NCI-H1105 treated with DMSO at 0.1 percent for 48 hours (cell line): ENCODE results near the gene DLD.
"Not testable (repeated sequence)": the region's sequence is repeated elsewhere in the genome, so short reads cannot be mapped to it uniquely, and the experiment has no call there.

Source experiments
- DNase-seq: peaks from one replicate; lab custom pipeline; 2025; lab: John Stamatoyannopoulos, UW

DLD gene

GRCh38 chr7:107874605-107875446 is 16.2 kb upstream of the DLD start:
- peak; percentile 75 for DNase-seq

GRCh38 chr7:107876916-107877315 is 14.1 kb upstream of the DLD start:
- no peak for DNase-seq

- no peak for DNase-seq
These were observed 13.1 kb upstream of the DLD start for GRCh38 chr7:107877731-107878382.

- no peak for DNase-seq
These were observed 12.3 kb upstream of the DLD start for GRCh38 chr7:107878636-107879035.

DNA sequence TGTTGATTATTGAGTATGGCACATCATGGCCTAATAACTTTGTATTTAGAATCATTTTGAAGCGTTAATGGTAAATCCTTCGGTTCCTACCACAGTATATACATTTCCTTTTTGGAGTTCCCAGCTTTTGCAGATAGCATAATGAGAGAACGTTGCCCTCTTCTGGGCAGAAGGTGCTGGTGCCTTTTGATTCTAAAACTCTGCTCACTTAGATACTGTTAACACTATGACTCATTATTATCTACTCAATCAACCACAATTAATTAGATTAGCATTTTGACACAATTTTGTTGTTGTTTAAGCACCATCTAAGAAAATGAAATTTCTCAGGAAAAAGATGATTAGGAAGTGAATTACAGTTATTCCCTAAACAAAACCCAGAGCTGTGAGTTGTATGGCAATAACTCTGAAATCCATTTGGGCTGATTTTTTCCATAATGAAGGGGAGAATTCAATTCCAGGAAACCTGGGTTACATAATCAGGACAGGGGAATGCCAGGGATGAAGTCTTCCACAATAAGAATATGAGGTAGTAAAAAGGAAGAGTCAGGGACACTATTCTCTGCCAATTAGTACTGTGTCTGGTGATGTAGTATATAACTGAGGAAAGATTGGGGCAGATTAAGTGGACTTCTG is 11.5 kb upstream of the DLD start:
- DNase-seq, result peak; percentile 75

- no peak for DNase-seq
These were observed 8.2 kb upstream of the DLD start for GRCh38 chr7:107882766-107883165.

DNA sequence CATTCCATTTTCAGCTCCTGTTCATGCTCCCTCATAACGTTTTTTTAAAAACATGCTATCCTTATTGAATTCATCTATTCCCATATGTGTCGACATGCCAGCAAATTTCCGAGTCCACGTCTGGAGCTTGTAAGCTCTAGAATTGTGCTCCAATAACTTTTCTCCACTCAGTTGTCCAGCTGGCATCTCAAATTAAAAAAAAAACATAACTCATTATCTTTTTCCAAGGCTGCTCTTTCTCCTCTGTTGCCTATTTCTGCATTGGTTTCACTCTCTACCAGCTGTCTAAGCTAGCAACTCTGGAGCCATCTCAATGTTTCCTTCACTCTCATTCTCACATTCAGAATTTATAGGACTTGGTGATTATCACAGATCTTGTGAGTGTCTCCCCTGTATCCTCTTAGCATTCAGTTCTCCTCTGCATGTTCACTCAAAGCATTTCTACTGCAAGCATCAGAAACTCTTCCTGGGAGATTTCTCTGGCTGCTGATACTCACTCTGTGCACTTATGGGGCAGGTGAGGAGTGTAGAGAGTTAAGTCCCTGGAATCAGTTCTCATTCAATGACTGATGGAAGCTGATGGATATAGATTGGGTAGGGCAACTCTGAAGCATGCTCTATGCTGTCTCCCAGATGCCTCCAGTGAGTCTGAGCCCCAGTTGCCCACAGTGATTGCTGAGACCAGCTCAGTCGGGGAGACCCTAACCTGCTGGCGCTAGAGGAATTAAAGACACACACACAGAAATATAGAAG is 6.7 kb upstream of the DLD start:
- DNase-seq, result no peak

DNA sequence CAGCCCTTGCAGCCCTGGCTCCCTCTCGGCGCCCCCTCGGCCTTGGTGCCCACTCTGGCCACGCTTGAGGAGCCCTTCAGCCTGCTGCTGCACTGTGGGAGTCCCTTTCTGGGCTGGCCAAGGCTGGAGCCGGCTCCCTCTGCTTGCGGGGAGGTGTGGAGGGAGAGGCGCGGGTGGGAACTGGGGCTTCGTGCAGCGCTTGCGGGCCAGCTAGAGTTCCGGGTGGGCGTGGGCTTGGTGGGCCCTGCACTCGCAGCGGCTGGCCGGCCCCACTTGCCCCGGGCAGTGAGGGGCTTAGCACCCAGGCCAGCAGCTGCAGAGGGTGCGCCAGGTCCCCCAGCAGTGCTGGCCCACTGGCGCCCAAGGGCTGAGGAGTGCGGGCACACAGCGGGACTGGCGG is 3.2 kb upstream of the DLD start:
- DNase-seq, result not testable (repeated sequence)

DNA sequence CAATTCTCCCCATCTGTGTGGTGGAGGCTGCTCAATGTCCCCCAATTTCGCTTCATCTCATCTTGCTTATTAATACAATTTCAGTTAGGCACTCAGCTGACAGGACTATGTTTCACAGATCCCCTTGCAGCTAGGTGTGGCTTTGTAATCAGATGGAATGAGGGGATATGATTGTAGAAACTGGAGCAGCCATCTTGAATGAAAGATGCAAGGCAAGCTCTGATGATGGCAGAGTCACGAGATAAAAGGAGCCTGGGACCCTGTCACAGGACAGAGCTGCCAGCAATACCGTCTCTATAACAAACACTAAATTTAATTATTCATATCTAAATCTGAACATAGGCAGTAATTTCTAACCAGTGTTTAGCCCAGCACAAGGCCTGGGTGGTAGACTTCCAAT is 991 bp upstream of the DLD start:
- DNase-seq, result no peak

- DNase-seq, result peak; percentile 74
These were observed 456 bp upstream of the DLD start for GRCh38 chr7:107890493-107890961.

DNA sequence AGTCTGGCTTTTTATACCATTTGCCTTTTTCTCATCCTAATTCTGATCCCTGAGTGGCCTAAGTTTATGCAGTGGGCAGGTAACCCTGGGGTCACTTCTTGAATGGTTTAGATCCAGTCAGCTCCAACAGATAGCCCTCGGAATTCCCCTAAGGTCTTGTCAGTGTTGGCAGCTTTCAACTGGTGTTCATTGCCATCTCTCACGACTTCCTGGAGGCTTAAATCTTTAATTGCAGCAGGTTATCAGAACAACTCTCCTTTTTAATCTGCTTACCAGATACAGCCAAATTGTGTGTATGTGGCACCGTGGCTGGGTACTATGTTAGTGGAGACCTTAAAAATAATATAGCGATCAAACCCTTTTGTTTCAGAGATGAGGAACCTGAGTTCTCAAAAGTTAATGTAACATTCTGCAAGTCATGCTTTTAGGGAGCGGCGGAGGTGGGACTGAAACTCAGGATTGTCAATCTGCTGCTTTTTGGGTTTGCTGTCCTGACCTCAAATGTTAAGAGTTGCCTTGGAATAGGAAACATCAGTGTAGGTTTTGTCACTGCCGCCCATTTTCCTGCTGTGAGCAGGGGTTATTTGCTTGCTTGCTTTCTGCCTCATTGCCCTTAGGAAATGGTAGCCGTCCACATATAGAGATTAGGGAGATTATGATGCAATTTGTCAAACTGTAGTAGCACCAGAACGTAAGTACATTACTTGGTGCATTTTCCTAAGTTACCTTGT is 818 bp downstream of the DLD start:
- DNase-seq, result no peak

GRCh38 chr7:107892367-107892741 is 1.4 kb downstream of the DLD start:
- DNase-seq, result not testable (repeated sequence)

DNA sequence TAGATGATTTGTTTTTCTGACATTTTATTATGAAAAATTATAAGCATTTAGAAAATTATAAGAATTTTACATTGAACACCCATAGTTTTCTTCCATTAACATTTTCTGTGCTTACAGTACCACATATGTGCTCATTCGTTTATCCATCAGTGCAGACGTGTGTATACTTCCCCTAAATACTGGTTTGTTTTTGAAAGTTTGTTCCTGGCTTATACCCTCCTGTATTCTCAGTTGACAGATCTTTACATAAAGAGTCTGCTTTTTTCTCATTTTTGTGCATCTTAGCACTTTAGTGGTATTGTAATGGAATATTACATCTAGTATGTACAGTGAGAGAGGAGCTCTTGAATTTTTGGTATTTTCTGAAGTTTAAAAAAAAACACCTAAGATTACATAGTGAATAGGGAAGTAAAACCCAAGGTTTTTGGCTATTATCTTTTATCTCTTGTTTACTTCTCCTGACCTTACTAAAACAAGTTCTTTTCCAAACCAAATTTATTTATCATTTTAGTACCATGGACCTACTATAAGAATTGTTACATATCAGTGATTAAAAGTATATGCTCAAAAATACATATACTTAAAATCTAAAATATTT is 8.1 kb downstream of the DLD start:
- DNase-seq, result no peak

DNA sequence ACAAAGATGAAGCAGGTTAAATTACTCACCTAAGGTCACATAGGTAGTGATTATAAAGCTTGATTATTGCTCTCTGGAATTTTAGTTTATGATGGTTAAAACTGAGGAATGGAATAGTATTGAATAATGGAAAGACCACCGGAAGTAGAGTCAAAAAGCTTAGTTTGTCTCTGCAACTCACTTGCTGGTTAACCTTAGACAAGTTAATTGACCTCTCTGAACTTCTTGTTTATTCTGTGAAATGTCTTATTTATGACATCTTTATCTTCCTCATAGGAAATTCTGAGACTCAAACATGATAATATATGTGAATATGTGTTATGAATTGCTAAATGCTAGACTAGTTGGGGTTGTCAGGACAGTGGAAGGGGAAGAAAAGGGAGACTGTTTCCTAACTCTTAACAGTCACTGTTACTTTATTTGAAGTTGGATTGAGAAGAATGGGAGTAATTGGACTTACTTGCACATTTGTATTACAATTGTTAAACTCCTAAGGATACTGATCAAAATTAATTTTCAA is 9.6 kb downstream of the DLD start:
- no peak for DNase-seq

GRCh38 chr7:107902381-107902780 is 11.4 kb downstream of the DLD start:
- DNase-seq, result no peak

- no peak for DNase-seq
These were observed 16.8 kb downstream of the DLD start for GRCh38 chr7:107907790-107908189.

- no peak for DNase-seq
These were observed 18.5 kb downstream of the DLD start for GRCh38 chr7:107909445-107909844.

DNA sequence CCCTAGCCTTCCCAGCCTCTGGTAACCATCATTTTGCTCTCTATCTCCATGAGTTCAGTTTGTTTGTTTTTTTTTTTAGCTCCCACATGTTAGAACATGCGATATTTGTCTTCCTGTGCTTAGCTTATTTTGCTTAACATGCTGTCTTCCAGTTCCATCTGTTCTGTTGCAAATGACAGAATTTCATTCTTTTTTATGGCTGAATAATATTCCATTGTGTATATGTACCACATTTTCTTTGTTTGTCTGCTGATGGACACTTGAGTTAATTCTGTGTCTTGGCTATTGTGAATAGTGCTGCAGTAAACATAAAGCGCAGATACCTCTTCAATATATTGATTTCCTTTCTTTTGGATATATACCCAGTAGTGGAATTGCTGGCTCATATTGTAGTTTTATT is 21.0 kb downstream of the DLD start:
- DNase-seq, result no peak

DNA sequence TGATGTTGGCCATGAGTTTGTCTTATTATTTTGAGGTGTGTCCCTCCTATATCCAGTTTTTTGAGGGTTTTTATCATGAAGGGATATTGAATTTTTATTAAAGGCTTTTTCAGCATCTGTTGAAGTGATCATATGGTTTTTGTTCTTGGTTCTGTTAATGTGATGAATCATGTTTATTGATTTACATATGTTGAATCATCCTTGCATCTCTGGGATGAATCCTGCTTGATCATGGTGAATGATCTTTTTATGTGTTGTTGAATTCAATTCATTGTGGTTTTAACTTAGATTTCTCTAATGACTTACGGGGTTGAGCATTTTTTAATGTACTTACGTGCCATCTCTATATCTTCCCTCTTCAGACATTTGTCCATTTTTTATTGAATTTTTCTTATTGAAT is 22.9 kb downstream of the DLD start:
- DNase-seq, result no peak

GRCh38 chr7:107914831-107915230 is 23.8 kb downstream of the DLD start:
- DNase-seq, result no peak

GRCh38 chr7:107915541-107915940 is 24.6 kb downstream of the DLD start:
- DNase-seq, result no peak
